ENCODE measurements around the gene SRP72. TPM values are rescaled to one million over a fixed set of nuclear protein-coding genes. Genes with fewer than 3 reads are reported as not detected.

SRP72 gene
- total RNA-seq, 1 experiment from 2014 or later, result 138 TPM

- no peak for TF ChIP-seq ZSCAN18 (CRISPR knock-in tag; IDR thresholded peaks at IDR 0.05)
- peak; percentile 80; the same call in 1 of the 2 replicates for TF ChIP-seq NFE2L1 (CRISPR knock-in tag; IDR thresholded peaks at IDR 0.05)
- TF ChIP-seq ZNF138 (CRISPR knock-in tag; conservative IDR thresholded peaks at IDR 0.05), result no peak
- TF ChIP-seq ZBTB21 (CRISPR knock-in tag; IDR thresholded peaks at IDR 0.05; ENCODE audit: borderline replicate concordance), result peak; percentile 77; the same call in 1 of the 2 replicates
- TF ChIP-seq ZNF671 (CRISPR knock-in tag; IDR thresholded peaks at IDR 0.05), result no peak
- TF ChIP-seq E2F4 (CRISPR knock-in tag; IDR thresholded peaks at IDR 0.05; ENCODE audit: borderline replicate concordance, low read depth), result no peak
- no peak for TF ChIP-seq CTCF (IDR thresholded peaks at IDR 0.05)
- no peak for TF ChIP-seq ZNF425 (CRISPR knock-in tag; conservative IDR thresholded peaks at IDR 0.05)
- no peak for TF ChIP-seq GRHL2 (CRISPR knock-in tag; IDR thresholded peaks at IDR 0.05; ENCODE audit: insufficient replicate concordance, severe bottlenecking)
- TF ChIP-seq PREB (CRISPR knock-in tag; IDR thresholded peaks at IDR 0.05; ENCODE audit: borderline replicate concordance), result no peak
- 0 out of 2 replicates have a peak, but pooled peaks have one; percentile 14 for TF ChIP-seq ZNF423 (CRISPR knock-in tag; IDR thresholded peaks at IDR 0.05)
- TF ChIP-seq MXD4 (CRISPR knock-in tag; IDR thresholded peaks at IDR 0.05; ENCODE audit: borderline replicate concordance), result no peak
- TF ChIP-seq PRRX2 (CRISPR knock-in tag; IDR thresholded peaks at IDR 0.05), result no peak
- no peak for TF ChIP-seq PRDM15 (CRISPR knock-in tag; IDR thresholded peaks at IDR 0.05)
- TF ChIP-seq IRF2 (CRISPR knock-in tag; IDR thresholded peaks at IDR 0.05; ENCODE audit: borderline replicate concordance, low read depth), result no peak
- no peak for TF ChIP-seq ATF2 (CRISPR knock-in tag; IDR thresholded peaks at IDR 0.05; ENCODE audit: borderline replicate concordance, low read depth)
- no peak for TF ChIP-seq JAZF1 (CRISPR knock-in tag; IDR thresholded peaks at IDR 0.05)
- TF ChIP-seq TCF7 (CRISPR knock-in tag; IDR thresholded peaks at IDR 0.05; ENCODE audit: low read depth), result no peak
- peak; percentile 64; the same call in 1 of the 2 replicates for TF ChIP-seq SMAD3 (CRISPR knock-in tag; IDR thresholded peaks at IDR 0.05; ENCODE audit: borderline replicate concordance)
- TF ChIP-seq MYBL2 (CRISPR knock-in tag; IDR thresholded peaks at IDR 0.05), result peak; percentile 58
- TF ChIP-seq ERG (CRISPR knock-in tag; IDR thresholded peaks at IDR 0.05), result no peak
- TF ChIP-seq FOXP1 (CRISPR knock-in tag; IDR thresholded peaks at IDR 0.05; ENCODE audit: borderline replicate concordance), result 0 out of 2 replicates have a peak, but pooled peaks have one; percentile 67
Observed at GRCh38 chr4:56435140-56435926, 32.1 kb upstream of the SRP72 start, which contains the start of gene PPAT (continued).

All from WTC11 (cell line).